OCI-LY3 (cell line): Measurements from ENCODE around the gene RNF41.

Experiments used
- H2AFZ ChIP-seq: fragments of 200-600, 300-600 bp; shearing (Covaris generic); 2 replicates; pipeline ENCODE4 v1.6.0; 2014; ENCODE audit warnings: antibody characterized with exemption, low read depth, low read length
- H3K27ac ChIP-seq: fragments of 200-600, 300-600 bp; sonication (generic); 2 replicates; pipeline ENCODE4 v1.5.1; 2014; ENCODE audit warnings: mild to moderate bottlenecking, low read length, moderate library complexity, mixed read lengths
- H3K27me3 ChIP-seq: fragments of 200-600, 300-600 bp; sonication (generic); 2 replicates; pipeline ENCODE4 v1.6.1; 2014; ENCODE audit warnings: low read depth, low read length, mixed read lengths
- H3K36me3 ChIP-seq: fragments of 200-600, 300-600 bp; sonication (generic); replicated peaks from 2 replicates; pipeline ENCODE3; 2014; ENCODE audit warnings: low read depth, low read length, mixed read lengths
- H3K4me1 ChIP-seq: fragments of 300-600, 200-600 bp; sonication (generic); 2 replicates; pipeline ENCODE4 v1.6.1; 2014; ENCODE audit warnings: low read length, mixed read lengths
- H3K4me2 ChIP-seq: fragments of 200-600, 300-600 bp; sonication (generic); 2 replicates; pipeline ENCODE4 v1.6.1; 2014; ENCODE audit warnings: low read length, mixed read lengths
- H3K4me3 ChIP-seq: fragments of 300-600, 200-600 bp; sonication (generic); 2 replicates; pipeline ENCODE4 v1.5.1; 2014; ENCODE audit warnings: antibody characterized with exemption, mild to moderate bottlenecking, low read length, moderate library complexity
- H3K79me2 ChIP-seq: fragments of 300-600, 200-600 bp; shearing (Covaris generic); 2 replicates; pipeline ENCODE4 v1.6.1; 2014; ENCODE audit warnings: mild to moderate bottlenecking, low read length, mixed read lengths
- H3K9ac ChIP-seq: fragments of 300-600, 200-600 bp; shearing (Covaris generic); 2 replicates; pipeline ENCODE4 v1.6.0; 2014; ENCODE audit warnings: mild to moderate bottlenecking, low read length, moderate library complexity
- H3K9me3 ChIP-seq: fragments of 200-600, 300-600 bp; shearing (Covaris generic); 2 replicates; pipeline ENCODE4 v1.6.1; 2014; ENCODE audit warnings: low read length, mixed read lengths; ENCODE audit not compliant: insufficient read depth
- H4K20me1 ChIP-seq: fragments of 200-600, 300-600 bp; sonication (generic); 2 replicates; pipeline ENCODE4 v1.6.1; 2016; ENCODE audit warnings: low read length, mixed read lengths; ENCODE audit not compliant: insufficient read depth
- CTCF ChIP-seq: fragments of 200-600, 300-600 bp; sonication (generic); IDR thresholded peaks from 2 replicates; pipeline ENCODE4 v1.5.1; 2014; ENCODE audit warnings: antibody characterized with exemption, low read length, low read depth
- EZH2phosphoT487 ChIP-seq: fragments of 200-600 bp; shearing (Covaris generic); IDR thresholded peaks from 2 replicates; pipeline ENCODE4 v1.6.1; 2018; ENCODE audit warnings: antibody characterized with exemption, mixed run types, low read depth

Gene RNF41

GRCh38 chr12:56231184-56231582 is 9.5 kb upstream of the RNF41 start:
- H3K27ac ChIP-seq, result no peak overlapping the region
- no peak overlapping the region for H3K4me3 ChIP-seq
- H3K79me2 ChIP-seq, result no peaks in the 10 kb centered on the region
- H3K4me1 ChIP-seq, result no peaks in the 10 kb centered on the region
- H3K27me3 ChIP-seq, result no peaks in the 10 kb centered on the region
- H4K20me1 ChIP-seq, result no peaks in the 10 kb centered on the region
- H3K36me3 ChIP-seq, result no peaks in the 10 kb centered on the region
- H2AFZ ChIP-seq, result no peak overlapping the region
- H3K9me3 ChIP-seq, result no peaks in the 10 kb centered on the region
- no peak overlapping the region for H3K9ac ChIP-seq
- no peak overlapping the region for H3K4me2 ChIP-seq
- TF ChIP-seq EZH2phosphoT487 (no peak), CTCF (no peak)

GRCh38 chr12:56230432-56231183 is 8.9 kb upstream of the RNF41 start:
- Histone ChIP-seq H3K9ac (no peak overlapping the region), H3K4me3 (no peak overlapping the region), H3K36me3 (no peaks in the 10 kb centered on the region), H3K79me2 (no peaks in the 10 kb centered on the region), H3K27me3 (no peaks in the 10 kb centered on the region), H2AFZ (no peak overlapping the region), H3K27ac (no peak overlapping the region), H3K9me3 (no peaks in the 10 kb centered on the region), H3K4me2 (no peak overlapping the region), H3K4me1 (peaks cover under 1% of the 10 kb centered on the region; the same call in 1 of the 2 replicates), H4K20me1 (no peaks in the 10 kb centered on the region)
- TF ChIP-seq CTCF, result no peak
- no peak for TF ChIP-seq EZH2phosphoT487

- Histone ChIP-seq H4K20me1 (no peaks in the 10 kb centered on the region), H3K4me3 (no peak within 1 kb of the TSS), H3K9me3 (no peaks in the 10 kb centered on the region), H3K9ac (no peak within 1 kb of the TSS), H3K27me3 (no peaks in the 10 kb centered on the region), H2AFZ (no peak within 1 kb of the TSS), H3K4me2 (no peak within 1 kb of the TSS), H3K79me2 (peaks cover 4% of the 10 kb centered on the region), H3K27ac (no peak within 1 kb of the TSS), H3K36me3 (no peaks in the 10 kb centered on the region), H3K4me1 (peaks cover 7% of the 10 kb centered on the region; the same call in 1 of the 2 replicates)
- TF ChIP-seq EZH2phosphoT487, result no peak
- TF ChIP-seq CTCF, result no peak
These were observed 8.3 kb upstream of the RNF41 start, which contains the start of gene SLC39A5 for GRCh38 chr12:56229916-56230431. Gene SLC39A5 (plus strand): TSS chr12:56230051. CDS start chr12:56231275, 1,224 bp downstream.

- no peak overlapping the region for H3K4me3 ChIP-seq
- no peak overlapping the region for H3K9ac ChIP-seq
- peaks cover 9% of the 10 kb centered on the region; the same call in 1 of the 2 replicates for H3K4me1 ChIP-seq
- H3K27ac ChIP-seq, result no peak overlapping the region
- H3K79me2 ChIP-seq, result peaks cover 11% of the 10 kb centered on the region
- H3K4me2 ChIP-seq, result no peak overlapping the region
- H3K36me3 ChIP-seq, result no peaks in the 10 kb centered on the region
- no peak overlapping the region for H2AFZ ChIP-seq
- TF ChIP-seq EZH2phosphoT487 (no peak), CTCF (no peak)
- no peaks in the 10 kb centered on the region for H3K27me3 ChIP-seq
- no peaks in the 10 kb centered on the region for H3K9me3 ChIP-seq
- H4K20me1 ChIP-seq, result no peaks in the 10 kb centered on the region
These were observed 7.4 kb upstream of the RNF41 start for GRCh38 chr12:56229082-56229481.
